ENCODE results near the gene SINHCAF. TPM values are rescaled to one million over a fixed set of nuclear protein-coding genes. Genes with fewer than 3 reads are reported as not detected.

SINHCAF gene
- total and polyA plus RNA-seq, 2 experiments from 2014 or later = 581 to 686 TPM

- TF ChIP-seq ZNF462 (CRISPR knock-in tag; IDR thresholded peaks at IDR 0.05) (no peak), EZH2 (IDR thresholded peaks at IDR 0.05; ENCODE audit: low read depth, unreplicated experiment) (no peak), CTCF (conservative IDR thresholded peaks at IDR 0.05; ENCODE audit: low read depth in 2 of 2) (no peak), STAT1 (IDR thresholded peaks at IDR 0.05; ENCODE audit: unreplicated experiment) (no peak), JUNB (IDR thresholded peaks at IDR 0.05; ENCODE audit: unreplicated experiment) (no peak), ZNF114 (CRISPR knock-in tag; IDR thresholded peaks at IDR 0.05) (no peak), ZNF331 (CRISPR knock-in tag; IDR thresholded peaks at IDR 0.05; ENCODE audit: low read depth) (no peak), ETS1 (IDR thresholded peaks at IDR 0.05) (no peak), CREB1 (CRISPR knock-in tag; IDR thresholded peaks at IDR 0.05; ENCODE audit: low read depth) (no peak), POLR2AphosphoS5 (IDR thresholded peaks at IDR 0.05; ENCODE audit: low read depth) (no peak), EZH2phosphoT487 (IDR thresholded peaks at IDR 0.05; ENCODE audit: unreplicated experiment) (no peak)
Observed at GRCh38 chr12:31361730-31362114, 35.8 kb upstream of the SINHCAF start (continued).
